Measurements from ENCODE around the gene MDM2. TPM values are rescaled to one million over a fixed set of nuclear protein-coding genes. Genes with fewer than 3 reads are reported as not detected.

The MDM2 gene
- total and polyA plus RNA-seq, 2 donors (not counting 3 experiments of a cell fraction or from before 2014, with no cell fraction given): 16.7 to 270 TPM

DNA sequence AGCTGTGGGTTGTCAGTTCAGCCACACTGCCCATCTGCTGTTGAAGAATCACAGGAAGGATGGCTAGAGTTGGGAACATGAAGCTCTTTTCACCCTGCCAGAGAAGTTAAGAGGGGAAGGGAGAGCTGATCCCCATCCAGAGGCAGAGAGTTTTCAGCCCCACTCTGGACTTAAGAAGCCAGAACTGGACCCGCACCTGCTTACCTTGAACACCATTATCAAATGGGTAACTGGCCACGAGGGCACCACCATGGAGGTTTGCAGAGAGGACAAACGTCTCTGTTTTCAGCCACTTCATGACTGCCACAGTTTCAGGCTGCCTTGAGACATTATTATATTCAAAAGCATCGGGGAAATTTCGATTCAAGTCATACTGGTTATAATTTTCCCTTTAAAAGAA, 62.0 kb downstream of the MDM2 start:
- FAIRE-seq: no peak
- no TSS peak for BruUV-seq (replicated peaks)

More for the DNA sequence above, 62.0 kb downstream of the MDM2 start:
- no peak overlapping the region for H2AFZ ChIP-seq (ENCODE audit: low read depth, low read length)
- no peak overlapping the region for H3K27ac ChIP-seq (ENCODE audit: insufficient read depth, low read depth, low read length)
- no peaks in the 10 kb centered on the region for H3K9me1 ChIP-seq (replicated peaks; ENCODE audit: control insufficient read depth, extremely low read depth, insufficient read depth, low read length)
- no peaks in the 10 kb centered on the region for H3K36me3 ChIP-seq (ENCODE audit: control insufficient read depth in 2 of 2, extremely low read depth in 1 of 2, insufficient read depth in 2 of 2, low read length in 2 of 2)
- intact Hi-C loops (cut with micrococcal nuclease): no loop called here
- ChIA-PET CTCF (no interaction called here), POLR2A (no interaction called here)
- dilution Hi-C loops (cut with MboI; ENCODE audit: extremely low pct_ligation_motif_present, low sequenced_read_pairs): no loop called here
- H3K27me3 ChIP-seq (ENCODE audit: control insufficient read depth in 2 of 2, insufficient read depth in 2 of 2, low read length in 2 of 2): peaks cover 19 to 22% of the 10 kb centered on the region in 2 experiments
- no peak for DNase-seq (ENCODE audit: low read depth, low spot score)
- H3K9me3 ChIP-seq (replicated peaks; ENCODE audit: control insufficient read depth, insufficient read depth, low read length): no peaks in the 10 kb centered on the region
- H3K9ac ChIP-seq (replicated peaks; ENCODE audit: extremely low read depth, insufficient read depth, low read length): no peak overlapping the region
- no peak for TF ChIP-seq POLR2AphosphoS5 (IDR thresholded peaks at IDR 0.05; ENCODE audit: insufficient read depth, low read depth, low read length)
- TF ChIP-seq, protein P1, sequence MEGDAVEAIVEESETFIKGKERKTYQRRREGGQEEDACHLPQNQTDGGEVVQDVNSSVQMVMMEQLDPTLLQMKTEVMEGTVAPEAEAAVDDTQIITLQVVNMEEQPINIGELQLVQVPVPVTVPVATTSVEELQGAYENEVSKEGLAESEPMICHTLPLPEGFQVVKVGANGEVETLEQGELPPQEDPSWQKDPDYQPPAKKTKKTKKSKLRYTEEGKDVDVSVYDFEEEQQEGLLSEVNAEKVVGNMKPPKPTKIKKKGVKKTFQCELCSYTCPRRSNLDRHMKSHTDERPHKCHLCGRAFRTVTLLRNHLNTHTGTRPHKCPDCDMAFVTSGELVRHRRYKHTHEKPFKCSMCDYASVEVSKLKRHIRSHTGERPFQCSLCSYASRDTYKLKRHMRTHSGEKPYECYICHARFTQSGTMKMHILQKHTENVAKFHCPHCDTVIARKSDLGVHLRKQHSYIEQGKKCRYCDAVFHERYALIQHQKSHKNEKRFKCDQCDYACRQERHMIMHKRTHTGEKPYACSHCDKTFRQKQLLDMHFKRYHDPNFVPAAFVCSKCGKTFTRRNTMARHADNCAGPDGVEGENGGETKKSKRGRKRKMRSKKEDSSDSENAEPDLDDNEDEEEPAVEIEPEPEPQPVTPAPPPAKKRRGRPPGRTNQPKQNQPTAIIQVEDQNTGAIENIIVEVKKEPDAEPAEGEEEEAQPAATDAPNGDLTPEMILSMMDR (IDR thresholded peaks at IDR 0.05; ENCODE audit: extremely low read depth in 1 of 2, insufficient read depth in 1 of 2, low read depth in 1 of 2, low read length in 2 of 2): no peak
- TF ChIP-seq MAX (IDR thresholded peaks at IDR 0.05; ENCODE audit: insufficient read depth, insufficient read length): no peak
- no peak for TF ChIP-seq EZH2 (IDR thresholded peaks at IDR 0.05; ENCODE audit: borderline replicate concordance, low read depth, low read length, severe bottlenecking)
- no peak for TF ChIP-seq JUN (IDR thresholded peaks at IDR 0.05; ENCODE audit: borderline replicate concordance, insufficient read depth, insufficient read length, low read depth)
- no peak for TF ChIP-seq FOS (IDR thresholded peaks at IDR 0.05; ENCODE audit: borderline replicate concordance, insufficient read depth, low read length)
- no peak for TF ChIP-seq POLR2A (IDR thresholded peaks at IDR 0.05; ENCODE audit: low read depth, low read length)
- TF ChIP-seq MYC (IDR thresholded peaks at IDR 0.05; ENCODE audit: low read depth, low read length): no peak
- TF ChIP-seq GATA2 (IDR thresholded peaks at IDR 0.05; ENCODE audit: insufficient read depth, insufficient read length, low read depth, low read length): no peak
- no peak overlapping the region for H3K4me2 ChIP-seq (ENCODE audit: insufficient read depth, low read length)
- no peaks in the 10 kb centered on the region for H4K20me1 ChIP-seq (replicated peaks; ENCODE audit: control insufficient read depth, extremely low read depth, insufficient read depth, low read length)
- no peaks in the 10 kb centered on the region for H3K79me2 ChIP-seq (ENCODE audit: control insufficient read depth, insufficient read depth, low read length)
- no peak overlapping the region for H3K4me3 ChIP-seq (replicated peaks in 1 of 3; ENCODE audit: insufficient read depth in 1 of 3, low read depth in 1 of 3, low read length in 3 of 3)
- H3K4me1 ChIP-seq (ENCODE audit: control insufficient read depth, extremely low read depth, insufficient read depth, low read length): no peaks in the 10 kb centered on the region
